Measurements from ENCODE around the gene PAK4. TPM values are rescaled to one million over a fixed set of nuclear protein-coding genes. Genes with fewer than 3 reads are reported as not detected.

The PAK4 gene
- total RNA-seq, 1 experiment from 2014 or later, result 69.8 TPM

DNA sequence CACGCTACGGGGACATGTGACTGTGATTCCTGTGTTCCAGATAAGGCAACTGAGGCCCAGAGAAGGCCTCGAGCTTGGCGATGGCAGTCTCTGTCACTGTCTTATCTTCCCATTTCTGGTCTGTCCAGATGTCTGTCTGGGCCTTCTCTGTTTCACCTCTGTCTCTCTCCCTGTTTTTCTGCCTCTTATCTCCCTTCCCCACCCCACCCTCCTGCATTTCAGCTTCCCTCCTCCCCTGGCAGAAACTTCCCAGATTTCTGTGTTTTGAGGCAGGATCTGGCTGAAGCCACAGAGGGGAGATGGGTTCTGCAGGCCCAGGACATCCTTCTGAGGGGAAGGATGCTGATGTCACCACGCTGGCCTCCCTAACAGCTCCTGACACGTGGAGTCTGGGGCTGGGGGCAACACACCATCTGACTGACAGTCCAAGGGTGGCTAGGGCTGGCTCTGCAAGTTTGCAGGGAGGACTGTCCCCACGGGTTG lies 14.4 kb downstream of the PAK4 start:
- H3K27ac Mint-ChIP-seq, result peak overlapping the region; percentile 45; the same call in 1 of the 2 replicates

DNA sequence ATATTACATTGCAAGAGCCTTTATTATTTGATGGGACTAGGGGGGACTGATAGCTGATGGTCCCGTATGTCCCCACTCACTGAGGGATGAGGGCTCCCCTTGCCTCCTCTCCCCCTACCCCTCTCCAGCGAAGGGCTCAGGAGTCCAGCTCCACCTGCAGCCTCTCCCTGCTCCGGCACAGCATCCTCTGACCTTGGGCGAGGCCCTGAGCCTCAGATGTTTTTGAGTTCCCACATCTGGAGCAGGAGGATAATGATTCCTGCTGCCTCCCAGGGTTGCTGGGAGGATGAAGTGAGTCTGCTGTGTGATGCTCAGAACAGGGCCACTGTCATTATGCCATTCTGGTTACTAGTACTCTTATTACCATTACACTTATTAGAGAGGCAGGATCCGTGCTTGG lies 15.0 kb downstream of the PAK4 start:
- no peak for TF ChIP-seq ETV6 (CRISPR knock-in tag; IDR thresholded peaks at IDR 0.05)
- TF ChIP-seq, protein P1, sequence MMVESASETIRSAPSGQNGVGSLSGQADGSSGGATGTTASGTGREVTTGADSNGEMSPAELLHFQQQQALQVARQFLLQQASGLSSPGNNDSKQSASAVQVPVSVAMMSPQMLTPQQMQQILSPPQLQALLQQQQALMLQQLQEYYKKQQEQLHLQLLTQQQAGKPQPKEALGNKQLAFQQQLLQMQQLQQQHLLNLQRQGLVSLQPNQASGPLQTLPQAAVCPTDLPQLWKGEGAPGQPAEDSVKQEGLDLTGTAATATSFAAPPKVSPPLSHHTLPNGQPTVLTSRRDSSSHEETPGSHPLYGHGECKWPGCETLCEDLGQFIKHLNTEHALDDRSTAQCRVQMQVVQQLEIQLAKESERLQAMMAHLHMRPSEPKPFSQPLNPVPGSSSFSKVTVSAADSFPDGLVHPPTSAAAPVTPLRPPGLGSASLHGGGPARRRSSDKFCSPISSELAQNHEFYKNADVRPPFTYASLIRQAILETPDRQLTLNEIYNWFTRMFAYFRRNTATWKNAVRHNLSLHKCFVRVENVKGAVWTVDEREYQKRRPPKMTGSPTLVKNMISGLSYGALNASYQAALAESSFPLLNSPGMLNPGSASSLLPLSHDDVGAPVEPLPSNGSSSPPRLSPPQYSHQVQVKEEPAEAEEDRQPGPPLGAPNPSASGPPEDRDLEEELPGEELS (CRISPR knock-in tag; IDR thresholded peaks at IDR 0.05), result no peak
- TF ChIP-seq, protein P2, sequence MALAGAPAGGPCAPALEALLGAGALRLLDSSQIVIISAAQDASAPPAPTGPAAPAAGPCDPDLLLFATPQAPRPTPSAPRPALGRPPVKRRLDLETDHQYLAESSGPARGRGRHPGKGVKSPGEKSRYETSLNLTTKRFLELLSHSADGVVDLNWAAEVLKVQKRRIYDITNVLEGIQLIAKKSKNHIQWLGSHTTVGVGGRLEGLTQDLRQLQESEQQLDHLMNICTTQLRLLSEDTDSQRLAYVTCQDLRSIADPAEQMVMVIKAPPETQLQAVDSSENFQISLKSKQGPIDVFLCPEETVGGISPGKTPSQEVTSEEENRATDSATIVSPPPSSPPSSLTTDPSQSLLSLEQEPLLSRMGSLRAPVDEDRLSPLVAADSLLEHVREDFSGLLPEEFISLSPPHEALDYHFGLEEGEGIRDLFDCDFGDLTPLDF (CRISPR knock-in tag; IDR thresholded peaks at IDR 0.05), result no peak
- TF ChIP-seq ZNF121 (CRISPR knock-in tag; IDR thresholded peaks at IDR 0.05), result no peak
- TF ChIP-seq, protein P3, sequence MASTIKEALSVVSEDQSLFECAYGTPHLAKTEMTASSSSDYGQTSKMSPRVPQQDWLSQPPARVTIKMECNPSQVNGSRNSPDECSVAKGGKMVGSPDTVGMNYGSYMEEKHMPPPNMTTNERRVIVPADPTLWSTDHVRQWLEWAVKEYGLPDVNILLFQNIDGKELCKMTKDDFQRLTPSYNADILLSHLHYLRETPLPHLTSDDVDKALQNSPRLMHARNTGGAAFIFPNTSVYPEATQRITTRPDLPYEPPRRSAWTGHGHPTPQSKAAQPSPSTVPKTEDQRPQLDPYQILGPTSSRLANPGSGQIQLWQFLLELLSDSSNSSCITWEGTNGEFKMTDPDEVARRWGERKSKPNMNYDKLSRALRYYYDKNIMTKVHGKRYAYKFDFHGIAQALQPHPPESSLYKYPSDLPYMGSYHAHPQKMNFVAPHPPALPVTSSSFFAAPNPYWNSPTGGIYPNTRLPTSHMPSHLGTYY (CRISPR knock-in tag; IDR thresholded peaks at IDR 0.05), result no peak
- TF ChIP-seq, protein P4, sequence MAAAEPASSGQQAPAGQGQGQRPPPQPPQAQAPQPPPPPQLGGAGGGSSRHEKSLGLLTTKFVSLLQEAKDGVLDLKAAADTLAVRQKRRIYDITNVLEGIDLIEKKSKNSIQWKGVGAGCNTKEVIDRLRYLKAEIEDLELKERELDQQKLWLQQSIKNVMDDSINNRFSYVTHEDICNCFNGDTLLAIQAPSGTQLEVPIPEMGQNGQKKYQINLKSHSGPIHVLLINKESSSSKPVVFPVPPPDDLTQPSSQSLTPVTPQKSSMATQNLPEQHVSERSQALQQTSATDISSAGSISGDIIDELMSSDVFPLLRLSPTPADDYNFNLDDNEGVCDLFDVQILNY (CRISPR knock-in tag; IDR thresholded peaks at IDR 0.05), result no peak
- TF ChIP-seq, protein P5, sequence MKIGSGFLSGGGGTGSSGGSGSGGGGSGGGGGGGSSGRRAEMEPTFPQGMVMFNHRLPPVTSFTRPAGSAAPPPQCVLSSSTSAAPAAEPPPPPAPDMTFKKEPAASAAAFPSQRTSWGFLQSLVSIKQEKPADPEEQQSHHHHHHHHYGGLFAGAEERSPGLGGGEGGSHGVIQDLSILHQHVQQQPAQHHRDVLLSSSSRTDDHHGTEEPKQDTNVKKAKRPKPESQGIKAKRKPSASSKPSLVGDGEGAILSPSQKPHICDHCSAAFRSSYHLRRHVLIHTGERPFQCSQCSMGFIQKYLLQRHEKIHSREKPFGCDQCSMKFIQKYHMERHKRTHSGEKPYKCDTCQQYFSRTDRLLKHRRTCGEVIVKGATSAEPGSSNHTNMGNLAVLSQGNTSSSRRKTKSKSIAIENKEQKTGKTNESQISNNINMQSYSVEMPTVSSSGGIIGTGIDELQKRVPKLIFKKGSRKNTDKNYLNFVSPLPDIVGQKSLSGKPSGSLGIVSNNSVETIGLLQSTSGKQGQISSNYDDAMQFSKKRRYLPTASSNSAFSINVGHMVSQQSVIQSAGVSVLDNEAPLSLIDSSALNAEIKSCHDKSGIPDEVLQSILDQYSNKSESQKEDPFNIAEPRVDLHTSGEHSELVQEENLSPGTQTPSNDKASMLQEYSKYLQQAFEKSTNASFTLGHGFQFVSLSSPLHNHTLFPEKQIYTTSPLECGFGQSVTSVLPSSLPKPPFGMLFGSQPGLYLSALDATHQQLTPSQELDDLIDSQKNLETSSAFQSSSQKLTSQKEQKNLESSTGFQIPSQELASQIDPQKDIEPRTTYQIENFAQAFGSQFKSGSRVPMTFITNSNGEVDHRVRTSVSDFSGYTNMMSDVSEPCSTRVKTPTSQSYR (CRISPR knock-in tag; IDR thresholded peaks at IDR 0.05), result no peak
- no peak for TF ChIP-seq PRRX2 (CRISPR knock-in tag; IDR thresholded peaks at IDR 0.05)
- no peak for TF ChIP-seq ZNF232 (CRISPR knock-in tag; IDR thresholded peaks at IDR 0.05)
- no peak for TF ChIP-seq TCF7 (CRISPR knock-in tag; IDR thresholded peaks at IDR 0.05; ENCODE audit: low read depth)
- CTCF ChIA-PET, result interaction anchor here (0.6 to 1.9 kb wide), 3 partner anchors 9 to 18 kb away, joined by 3 to 5 read pairs (median 4); no protein-coding TSS in a partner anchor
- DNase-seq (ENCODE audit: low spot score) (no peak), ATAC-seq (no peak)
- Mint-ChIP-seq H3K36me3 (no peaks in the 10 kb centered on the region), H3K4me3 (no peak overlapping the region), H3K27ac (peak overlapping the region; percentile 21; the same call in 1 of the 2 replicates), H3K27me3 (ENCODE audit: low read depth) (no peaks in the 10 kb centered on the region), H3K4me1 (peaks cover 85% of the 10 kb centered on the region), H3K9me3 (no peaks in the 10 kb centered on the region)
- POLR2A ChIA-PET, result no interaction called here

More for the DNA sequence above, 14.4 kb downstream of the PAK4 start:
- Mint-ChIP-seq H3K36me3 (no peaks in the 10 kb centered on the region), H3K27me3 (ENCODE audit: low read depth) (no peaks in the 10 kb centered on the region), H3K4me1 (peaks cover 89% of the 10 kb centered on the region), H3K4me3 (no peak overlapping the region), H3K9me3 (no peaks in the 10 kb centered on the region)
- TF ChIP-seq ZNF416 (CRISPR knock-in tag; IDR thresholded peaks at IDR 0.05), result no peak
- TF ChIP-seq, protein P6, sequence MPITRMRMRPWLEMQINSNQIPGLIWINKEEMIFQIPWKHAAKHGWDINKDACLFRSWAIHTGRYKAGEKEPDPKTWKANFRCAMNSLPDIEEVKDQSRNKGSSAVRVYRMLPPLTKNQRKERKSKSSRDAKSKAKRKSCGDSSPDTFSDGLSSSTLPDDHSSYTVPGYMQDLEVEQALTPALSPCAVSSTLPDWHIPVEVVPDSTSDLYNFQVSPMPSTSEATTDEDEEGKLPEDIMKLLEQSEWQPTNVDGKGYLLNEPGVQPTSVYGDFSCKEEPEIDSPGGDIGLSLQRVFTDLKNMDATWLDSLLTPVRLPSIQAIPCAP (CRISPR knock-in tag; IDR thresholded peaks at IDR 0.05), result no peak
- no peak for TF ChIP-seq ELF4 (CRISPR knock-in tag; IDR thresholded peaks at IDR 0.05; ENCODE audit: low read depth)
- no peak for TF ChIP-seq OVOL2 (CRISPR knock-in tag; IDR thresholded peaks at IDR 0.05; ENCODE audit: borderline replicate concordance)
- no peak for TF ChIP-seq KAT7 (CRISPR knock-in tag; IDR thresholded peaks at IDR 0.05; ENCODE audit: borderline replicate concordance)
- TF ChIP-seq, protein P1 (CRISPR knock-in tag; IDR thresholded peaks at IDR 0.05), result no peak
- TF ChIP-seq, protein P7, sequence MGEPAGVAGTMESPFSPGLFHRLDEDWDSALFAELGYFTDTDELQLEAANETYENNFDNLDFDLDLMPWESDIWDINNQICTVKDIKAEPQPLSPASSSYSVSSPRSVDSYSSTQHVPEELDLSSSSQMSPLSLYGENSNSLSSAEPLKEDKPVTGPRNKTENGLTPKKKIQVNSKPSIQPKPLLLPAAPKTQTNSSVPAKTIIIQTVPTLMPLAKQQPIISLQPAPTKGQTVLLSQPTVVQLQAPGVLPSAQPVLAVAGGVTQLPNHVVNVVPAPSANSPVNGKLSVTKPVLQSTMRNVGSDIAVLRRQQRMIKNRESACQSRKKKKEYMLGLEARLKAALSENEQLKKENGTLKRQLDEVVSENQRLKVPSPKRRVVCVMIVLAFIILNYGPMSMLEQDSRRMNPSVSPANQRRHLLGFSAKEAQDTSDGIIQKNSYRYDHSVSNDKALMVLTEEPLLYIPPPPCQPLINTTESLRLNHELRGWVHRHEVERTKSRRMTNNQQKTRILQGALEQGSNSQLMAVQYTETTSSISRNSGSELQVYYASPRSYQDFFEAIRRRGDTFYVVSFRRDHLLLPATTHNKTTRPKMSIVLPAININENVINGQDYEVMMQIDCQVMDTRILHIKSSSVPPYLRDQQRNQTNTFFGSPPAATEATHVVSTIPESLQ (CRISPR knock-in tag; IDR thresholded peaks at IDR 0.05), result no peak
- TF ChIP-seq SP1 (CRISPR knock-in tag; conservative IDR thresholded peaks at IDR 0.05), result no peak
- TF ChIP-seq NR3C1 (CRISPR knock-in tag; conservative IDR thresholded peaks at IDR 0.05; ENCODE audit: low read depth), result no peak
- TF ChIP-seq CREM (CRISPR knock-in tag; IDR thresholded peaks at IDR 0.05), result no peak
- no peak for TF ChIP-seq SMAD3 (CRISPR knock-in tag; IDR thresholded peaks at IDR 0.05; ENCODE audit: borderline replicate concordance)
- TF ChIP-seq SMAD4 (CRISPR knock-in tag; IDR thresholded peaks at IDR 0.05), result no peak
- ATAC-seq, result no peak
- CTCF ChIA-PET, result interaction anchor here (1.2 to 1.9 kb wide), 2 partner anchors 11 to 18 kb away, joined by 4 to 5 read pairs; no protein-coding TSS in a partner anchor
- POLR2A ChIA-PET, result no interaction called here
- DNase-seq (ENCODE audit: low spot score), result no peak
